Loucy (cell line): ENCODE data around the gene SIM2.

ENCODE experiments used
- H2AFZ ChIP-seq: fragments of 200-600 bp; sonication (generic); 2 replicates; pipeline ENCODE4 v1.6.0; 2016; ENCODE audit warnings: antibody characterized with exemption, mild to moderate bottlenecking, low read length, moderate library complexity
- H3F3A ChIP-seq: fragments of 200-600 bp; 2 replicates; pipeline ENCODE4 v1.6.0; 2016; ENCODE audit warnings: antibody characterized with exemption, low read depth, mild to moderate bottlenecking
- H3K27me3 ChIP-seq: fragments of 200-600 bp; sonication (generic); 2 replicates; pipeline ENCODE4 v1.6.1; 2014; ENCODE audit warnings: low read length, mild to moderate bottlenecking; ENCODE audit not compliant: insufficient read depth, poor library complexity, severe bottlenecking
- H3K36me3 ChIP-seq: fragments of 200-600 bp; sonication (generic); 2 replicates; pipeline ENCODE4 v1.6.1; 2016; ENCODE audit warnings: low read length; ENCODE audit not compliant: insufficient read depth
- H3K4me1 ChIP-seq: fragments of 200-600 bp; sonication (generic); 2 replicates; pipeline ENCODE4 v1.5.1; 2014; ENCODE audit warnings: low read length, mild to moderate bottlenecking; ENCODE audit not compliant: insufficient read depth, poor library complexity, severe bottlenecking
- H3K4me2 ChIP-seq: fragments of 200-600 bp; sonication (generic); 2 replicates; pipeline ENCODE4 v1.6.0; 2014; ENCODE audit warnings: antibody characterized with exemption, low read length, low read depth, mild to moderate bottlenecking; ENCODE audit not compliant: poor library complexity, severe bottlenecking
- H3K4me3 ChIP-seq: fragments of 200-600 bp; sonication (generic); 2 replicates; pipeline ENCODE4 v1.5.1; 2014; ENCODE audit warnings: low read length, mild to moderate bottlenecking, mixed read lengths; ENCODE audit not compliant: poor library complexity, severe bottlenecking
- H3K79me2 ChIP-seq: fragments of 200-600 bp; sonication (generic); 2 replicates; pipeline ENCODE4 v1.6.1; 2014; ENCODE audit warnings: low read length; ENCODE audit not compliant: insufficient read depth
- H3K9ac ChIP-seq: fragments of 200-600 bp; sonication (generic); 2 replicates; pipeline ENCODE4 v1.6.0; 2014; ENCODE audit warnings: mild to moderate bottlenecking, low read depth, low read length, moderate library complexity; ENCODE audit not compliant: poor library complexity, severe bottlenecking
- H3K9me2 ChIP-seq: fragments of 200-600 bp; sonication (generic); replicated peaks from 2 replicates; pipeline ENCODE4 v1.6.1; 2016; ENCODE audit warnings: low read depth, low read length, mixed read lengths
- H3K9me3 ChIP-seq: fragments of 200-600 bp; sonication (generic); 2 replicates; pipeline ENCODE4 v1.6.1; 2014; ENCODE audit warnings: mild to moderate bottlenecking, antibody characterized with exemption, low read length, low read depth; ENCODE audit not compliant: insufficient read depth
- H4K20me1 ChIP-seq: fragments of 200-600 bp; sonication (generic); 2 replicates; pipeline ENCODE4 v1.6.0; 2014; ENCODE audit warnings: antibody characterized with exemption, low read length, mild to moderate bottlenecking; ENCODE audit not compliant: insufficient read depth, poor library complexity, severe bottlenecking
- EZH2phosphoT487 ChIP-seq: fragments of 200-600 bp; IDR thresholded peaks from 2 replicates; pipeline ENCODE4 v1.6.1; 2018; ENCODE audit warnings: antibody characterized with exemption, mild to moderate bottlenecking, moderate library complexity, borderline replicate concordance
- TF ChIP-seq, protein P1 (sequence below): fragments of 200-600 bp; sonication (generic); conservative IDR thresholded peaks from 2 replicates; pipeline ENCODE4 v1.5.1; 2014; ENCODE audit warnings: mild to moderate bottlenecking, antibody characterized with exemption, low read length

SIM2 gene

GRCh38 chr21:36703123-36703522, 4.2 kb downstream of the SIM2 start:
- Histone ChIP-seq H3F3A (no peaks in the 10 kb centered on the region), H3K36me3 (no peaks in the 10 kb centered on the region), H4K20me1 (no peaks in the 10 kb centered on the region), H3K79me2 (no peaks in the 10 kb centered on the region), H3K4me2 (no peak overlapping the region), H3K9ac (no peak overlapping the region), H3K9me3 (no peaks in the 10 kb centered on the region), H3K4me3 (no peak overlapping the region), H3K4me1 (peaks cover 20% of the 10 kb centered on the region), H3K27me3 (no peaks in the 10 kb centered on the region), H2AFZ (no peak overlapping the region), H3K9me2 (no peaks in the 10 kb centered on the region)
- TF ChIP-seq EZH2phosphoT487: no peak
- TF ChIP-seq, protein P1, sequence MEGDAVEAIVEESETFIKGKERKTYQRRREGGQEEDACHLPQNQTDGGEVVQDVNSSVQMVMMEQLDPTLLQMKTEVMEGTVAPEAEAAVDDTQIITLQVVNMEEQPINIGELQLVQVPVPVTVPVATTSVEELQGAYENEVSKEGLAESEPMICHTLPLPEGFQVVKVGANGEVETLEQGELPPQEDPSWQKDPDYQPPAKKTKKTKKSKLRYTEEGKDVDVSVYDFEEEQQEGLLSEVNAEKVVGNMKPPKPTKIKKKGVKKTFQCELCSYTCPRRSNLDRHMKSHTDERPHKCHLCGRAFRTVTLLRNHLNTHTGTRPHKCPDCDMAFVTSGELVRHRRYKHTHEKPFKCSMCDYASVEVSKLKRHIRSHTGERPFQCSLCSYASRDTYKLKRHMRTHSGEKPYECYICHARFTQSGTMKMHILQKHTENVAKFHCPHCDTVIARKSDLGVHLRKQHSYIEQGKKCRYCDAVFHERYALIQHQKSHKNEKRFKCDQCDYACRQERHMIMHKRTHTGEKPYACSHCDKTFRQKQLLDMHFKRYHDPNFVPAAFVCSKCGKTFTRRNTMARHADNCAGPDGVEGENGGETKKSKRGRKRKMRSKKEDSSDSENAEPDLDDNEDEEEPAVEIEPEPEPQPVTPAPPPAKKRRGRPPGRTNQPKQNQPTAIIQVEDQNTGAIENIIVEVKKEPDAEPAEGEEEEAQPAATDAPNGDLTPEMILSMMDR: no peak

GRCh38 chr21:36703626-36704280, 4.8 kb downstream of the SIM2 start:
- no peak overlapping the region for H3K4me2 ChIP-seq
- H3F3A ChIP-seq: no peaks in the 10 kb centered on the region
- TF ChIP-seq EZH2phosphoT487: no peak
- TF ChIP-seq, protein P1: no peak
- H3K9ac ChIP-seq: no peak overlapping the region
- H2AFZ ChIP-seq: no peak overlapping the region
- no peaks in the 10 kb centered on the region for H3K27me3 ChIP-seq
- no peaks in the 10 kb centered on the region for H3K9me3 ChIP-seq
- no peaks in the 10 kb centered on the region for H3K9me2 ChIP-seq
- H3K36me3 ChIP-seq: no peaks in the 10 kb centered on the region
- peaks cover 20% of the 10 kb centered on the region for H3K4me1 ChIP-seq
- H4K20me1 ChIP-seq: no peaks in the 10 kb centered on the region
- H3K79me2 ChIP-seq: no peaks in the 10 kb centered on the region
- H3K4me3 ChIP-seq: no peak overlapping the region

DNA sequence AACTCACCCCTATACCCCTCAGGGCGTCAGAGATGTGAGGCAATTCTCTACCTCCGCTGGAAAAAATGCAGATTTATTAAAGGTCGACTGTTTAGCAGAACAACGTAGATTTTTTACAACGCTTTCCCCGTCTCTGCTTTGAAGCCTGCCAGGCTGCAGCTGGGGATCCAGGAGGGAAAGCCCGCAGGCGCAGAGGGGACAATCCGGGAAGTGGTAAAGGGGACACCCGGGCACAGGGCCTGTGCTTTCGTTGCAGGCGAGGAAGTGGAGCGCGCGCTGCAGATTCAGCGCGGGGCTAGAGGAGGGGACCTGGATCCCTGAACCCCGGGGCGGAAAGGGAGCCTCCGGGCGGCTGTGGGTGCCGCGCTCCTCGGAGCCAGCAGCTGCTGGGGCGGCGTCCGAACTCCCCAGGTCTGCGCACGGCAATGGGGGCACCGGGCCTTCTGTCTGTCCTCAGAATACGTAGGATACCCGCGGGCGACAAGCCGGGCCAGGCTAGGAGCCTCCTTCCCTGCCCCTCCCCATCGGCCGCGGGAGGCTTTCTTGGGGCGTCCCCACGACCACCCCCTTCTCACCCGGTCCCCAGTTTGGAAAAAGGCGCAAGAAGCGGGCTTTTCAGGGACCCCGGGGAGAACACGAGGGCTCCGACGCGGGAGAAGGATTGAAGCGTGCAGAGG, 5.5 kb downstream of the SIM2 start:
- no peaks in the 10 kb centered on the region for H3K27me3 ChIP-seq
- peaks cover 20% of the 10 kb centered on the region for H3K4me1 ChIP-seq
- H3K9ac ChIP-seq: no peak overlapping the region
- H3K36me3 ChIP-seq: no peaks in the 10 kb centered on the region
- H3F3A ChIP-seq: no peaks in the 10 kb centered on the region
- no peak for TF ChIP-seq EZH2phosphoT487
- H4K20me1 ChIP-seq: no peaks in the 10 kb centered on the region
- H3K4me3 ChIP-seq: no peak overlapping the region
- H3K79me2 ChIP-seq: no peaks in the 10 kb centered on the region
- H2AFZ ChIP-seq: no peak overlapping the region
- H3K9me3 ChIP-seq: no peaks in the 10 kb centered on the region
- no peaks in the 10 kb centered on the region for H3K9me2 ChIP-seq
- H3K4me2 ChIP-seq: no peak overlapping the region
